Measurements from ENCODE around the gene BYSL.

GRCh38 chr6:41929924-41930323 is 8.6 kb downstream of the BYSL start:
- TF ChIP-seq POLR2A (IDR thresholded peaks at IDR 0.05) = no peak
- no peak for TF ChIP-seq CTCF (IDR thresholded peaks at IDR 0.05)
- no peak for TF ChIP-seq POLR2AphosphoS5 (IDR thresholded peaks at IDR 0.05; ENCODE audit: insufficient read depth in 1 of 2, low read depth in 1 of 2)
